Neural cell (in vitro differentiated cells): ENCODE data around the gene PTPRD. TPM values are rescaled to one million over a fixed set of nuclear protein-coding genes. Genes with fewer than 3 reads are reported as not detected.

Source experiments
- H2AFZ ChIP-seq: fragments of 200-600, 300-800 bp; sonication (generic), shearing (Covaris generic); 2 replicates; pipeline ENCODE4 v1.6.0; 2014; ENCODE audit warnings: low read depth, mild to moderate bottlenecking, antibody characterized with exemption, low read length, moderate library complexity
- H3F3A ChIP-seq: fragments of 200-600 bp; shearing (Covaris generic); 2 replicates; pipeline ENCODE4 v1.6.1; 2016; ENCODE audit warnings: mild to moderate bottlenecking, moderate library complexity, mixed read lengths, antibody characterized with exemption, low read length; ENCODE audit not compliant: insufficient read depth, poor library complexity, severe bottlenecking
- H3K27ac ChIP-seq: fragments of 200-600, 300-800 bp; sonication (generic), shearing (Covaris generic); 2 replicates; pipeline ENCODE4 v1.5.1; 2014; ENCODE audit warnings: mild to moderate bottlenecking, low read length, moderate library complexity
- H3K27me3 ChIP-seq: fragments of 300-800, 200-600 bp; sonication (generic), shearing (Covaris generic); 2 replicates; pipeline ENCODE4 v1.6.0; 2014; ENCODE audit warnings: mild to moderate bottlenecking, low read depth, low read length, moderate library complexity; ENCODE audit not compliant: insufficient read depth
- H3K36me3 ChIP-seq: fragments of 300-800, 200-600 bp; sonication (generic), shearing (Covaris generic); 2 replicates; pipeline ENCODE4 v1.5.1; 2014; ENCODE audit warnings: mild to moderate bottlenecking, antibody characterized with exemption, low read length, moderate library complexity; ENCODE audit not compliant: insufficient read depth
- H3K4me2 ChIP-seq: fragments of 300-800, 200-600 bp; sonication (generic), shearing (Covaris generic); 2 replicates; pipeline ENCODE4 v1.6.0; 2014; ENCODE audit warnings: mild to moderate bottlenecking, low read length
- H3K4me3 ChIP-seq: fragments of 300-800, 200-600 bp; sonication (generic), shearing (Covaris generic); 2 replicates; pipeline ENCODE4 v1.5.1; 2014; ENCODE audit warnings: mild to moderate bottlenecking, low read length, moderate library complexity
- H3K79me2 ChIP-seq: fragments of 200-600 bp; shearing (Covaris generic); replicated peaks from 2 replicates; pipeline ENCODE4 v1.6.0; 2014; ENCODE audit warnings: mild to moderate bottlenecking, low read length, moderate library complexity; ENCODE audit not compliant: insufficient read depth
- H3K9ac ChIP-seq: fragments of 300-800, 200-600 bp; sonication (generic), shearing (Covaris generic); 2 replicates; pipeline ENCODE4 v1.6.1; 2016; ENCODE audit warnings: mild to moderate bottlenecking, low read length, mixed read lengths
- H3K9me2 ChIP-seq: fragments of 200-600 bp; shearing (Covaris generic); 2 replicates; pipeline ENCODE4 v1.6.1; 2016; ENCODE audit warnings: mild to moderate bottlenecking, low read length, mixed read lengths; ENCODE audit not compliant: insufficient read depth
- H3K9me3 ChIP-seq: fragments of 200-600, 300-800 bp; sonication (generic), shearing (Covaris generic); 2 replicates; pipeline ENCODE4 v1.6.1; 2016; ENCODE audit warnings: mild to moderate bottlenecking, mixed run types, low read length, moderate library complexity, mixed read lengths
- H4K20me1 ChIP-seq: fragments of 200-600 bp; shearing (Covaris generic); 2 replicates; pipeline ENCODE4 v1.6.1; 2016; ENCODE audit warnings: mild to moderate bottlenecking, mixed run types; ENCODE audit not compliant: insufficient read depth
- EP300 ChIP-seq: fragments of 450-650 bp; conservative IDR thresholded peaks from 2 replicates; pipeline ENCODE4 v1.6.1; 2014; ENCODE audit warnings: antibody characterized with exemption, mild to moderate bottlenecking, moderate library complexity; ENCODE audit not compliant: poor library complexity, severe bottlenecking
- EZH2 ChIP-seq: fragments of 200-600, 300-800 bp; shearing (Covaris generic), sonication (generic); IDR thresholded peaks from 2 replicates; pipeline ENCODE4 v1.6.1; 2014; ENCODE audit warnings: antibody characterized with exemption, low read length, borderline replicate concordance, mild to moderate bottlenecking; ENCODE audit not compliant: insufficient read depth, poor library complexity, severe bottlenecking
- MXI1 ChIP-seq: fragments of 450-650 bp; conservative IDR thresholded peaks from 2 replicates; pipeline ENCODE4 v1.6.1; 2014; ENCODE audit warnings: antibody characterized with exemption, mild to moderate bottlenecking; ENCODE audit not compliant: poor library complexity, severe bottlenecking
- POLR2AphosphoS5 ChIP-seq: IDR thresholded peaks from 2 replicates; pipeline ENCODE4 v1.6.1; 2012
- RAD21 ChIP-seq: fragments of 450-650 bp; conservative IDR thresholded peaks from 2 replicates; pipeline ENCODE4 v1.6.1; 2014; ENCODE audit warnings: antibody characterized with exemption, mild to moderate bottlenecking, moderate library complexity
- SMC3 ChIP-seq: fragments of 450-650 bp; conservative IDR thresholded peaks from 2 replicates; pipeline ENCODE4 v1.6.1; 2014; ENCODE audit warnings: antibody characterized with exemption, mild to moderate bottlenecking, moderate library complexity; ENCODE audit not compliant: poor library complexity
- TAF1 ChIP-seq: IDR thresholded peaks from 2 replicates; pipeline ENCODE4 v1.6.1; 2012; ENCODE audit warnings: low read depth
- polyA plus RNA-seq: library from polyadenylated mRNA; depleted of rRNA; stranded (reverse); fragments of >200 nt; gene quantifications from 2 replicates; pipeline ENCODE4 v1.2.3, GENCODE V29; 2014
- TF ChIP-seq, protein P1 (sequence below): fragments of 450-650 bp; IDR thresholded peaks from 2 replicates; pipeline ENCODE4 v1.5.1; 2014; ENCODE audit warnings: antibody characterized with exemption, mild to moderate bottlenecking, moderate library complexity; ENCODE audit not compliant: poor library complexity, severe bottlenecking

PTPRD gene
- polyA plus RNA-seq, 1 donor from 2014 or later, result 143 TPM

- Histone ChIP-seq H3K4me2 (no peak overlapping the region), H3K27ac (no peak overlapping the region), H3K36me3 (no peaks in the 10 kb centered on the region), H3F3A (no peaks in the 10 kb centered on the region), H3K27me3 (no peaks in the 10 kb centered on the region), H3K9ac (no peak overlapping the region), H3K4me3 (no peak overlapping the region), H2AFZ (no peak overlapping the region), H4K20me1 (no peaks in the 10 kb centered on the region), H3K9me2 (no peaks in the 10 kb centered on the region), H3K9me3 (no peaks in the 10 kb centered on the region), H3K79me2 (no peaks in the 10 kb centered on the region)
- TF ChIP-seq POLR2AphosphoS5 (no peak), TAF1 (no peak), MXI1 (no peak)
- TF ChIP-seq, protein P1, sequence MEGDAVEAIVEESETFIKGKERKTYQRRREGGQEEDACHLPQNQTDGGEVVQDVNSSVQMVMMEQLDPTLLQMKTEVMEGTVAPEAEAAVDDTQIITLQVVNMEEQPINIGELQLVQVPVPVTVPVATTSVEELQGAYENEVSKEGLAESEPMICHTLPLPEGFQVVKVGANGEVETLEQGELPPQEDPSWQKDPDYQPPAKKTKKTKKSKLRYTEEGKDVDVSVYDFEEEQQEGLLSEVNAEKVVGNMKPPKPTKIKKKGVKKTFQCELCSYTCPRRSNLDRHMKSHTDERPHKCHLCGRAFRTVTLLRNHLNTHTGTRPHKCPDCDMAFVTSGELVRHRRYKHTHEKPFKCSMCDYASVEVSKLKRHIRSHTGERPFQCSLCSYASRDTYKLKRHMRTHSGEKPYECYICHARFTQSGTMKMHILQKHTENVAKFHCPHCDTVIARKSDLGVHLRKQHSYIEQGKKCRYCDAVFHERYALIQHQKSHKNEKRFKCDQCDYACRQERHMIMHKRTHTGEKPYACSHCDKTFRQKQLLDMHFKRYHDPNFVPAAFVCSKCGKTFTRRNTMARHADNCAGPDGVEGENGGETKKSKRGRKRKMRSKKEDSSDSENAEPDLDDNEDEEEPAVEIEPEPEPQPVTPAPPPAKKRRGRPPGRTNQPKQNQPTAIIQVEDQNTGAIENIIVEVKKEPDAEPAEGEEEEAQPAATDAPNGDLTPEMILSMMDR, result no peak
These were observed 813.5 kb downstream of the PTPRD start for GRCh38 chr9:9799287-9799686.

- H3K4me2 ChIP-seq, result no peak overlapping the region
- H3K9ac ChIP-seq, result no peak overlapping the region
These were observed 820.5 kb downstream of the PTPRD start for GRCh38 chr9:9792144-9792857.

GRCh38 chr9:9791611-9792010 lies 821.2 kb downstream of the PTPRD start:
- Histone ChIP-seq H3K9me2 (no peaks in the 10 kb centered on the region), H3F3A (no peaks in the 10 kb centered on the region), H3K9me3 (no peaks in the 10 kb centered on the region), H2AFZ (no peak overlapping the region), H3K27me3 (no peaks in the 10 kb centered on the region), H3K4me2 (no peak overlapping the region), H3K27ac (no peak overlapping the region), H3K36me3 (no peaks in the 10 kb centered on the region), H3K4me3 (no peak overlapping the region), H3K79me2 (no peaks in the 10 kb centered on the region), H3K9ac (no peak overlapping the region), H4K20me1 (no peaks in the 10 kb centered on the region)
- TF ChIP-seq RAD21 (peak; percentile 80), EZH2 (no peak), SMC3 (peak; percentile 77), EP300 (no peak)
- TF ChIP-seq, protein P1, result peak; percentile 76

More at GRCh38 chr9:9792144-9792857, 820.5 kb downstream of the PTPRD start:
- Histone ChIP-seq H3K4me3 (no peak overlapping the region), H3K36me3 (no peaks in the 10 kb centered on the region), H3K9me3 (no peaks in the 10 kb centered on the region), H4K20me1 (no peaks in the 10 kb centered on the region), H3K27me3 (no peaks in the 10 kb centered on the region), H3K27ac (no peak overlapping the region), H2AFZ (no peak overlapping the region), H3F3A (no peaks in the 10 kb centered on the region), H3K79me2 (no peaks in the 10 kb centered on the region), H3K9me2 (no peaks in the 10 kb centered on the region)
- TF ChIP-seq MXI1, result no peak
- TF ChIP-seq, protein P1, result no peak
- TF ChIP-seq EP300, result no peak
